Mucosa of descending colon (tissue), 3 donors: ENCODE results near the gene PTBP3. TPM values are rescaled to one million over a fixed set of nuclear protein-coding genes. Genes with fewer than 3 reads are reported as not detected.
"Not testable (repeated sequence)": the region's sequence is repeated elsewhere in the genome, so short reads cannot be mapped to it uniquely, and the experiment has no call there.

Experiments
- ATAC-seq: fragments of 200-7000 bp; cut with Tn5 transposase; one replicate; pipeline ENCODE4 v1.9.1; 2020; ENCODE audit warnings: mild to moderate bottlenecking, moderate library complexity
- DNase-seq, 3 donors: peaks; one replicate each; pipeline ENCODE4 v3.0.0-alpha.2; 2020
- H3K36me3 ChIP-seq: fragments of 200-600 bp; one replicate; pipeline ENCODE4 v1.8.0; 2021; ENCODE audit warnings: low read depth, mild to moderate bottlenecking
- H3K4me1 ChIP-seq: fragments of 200-600 bp; one replicate; pipeline ENCODE4 v1.8.0; 2021; ENCODE audit warnings: low read depth, mild to moderate bottlenecking
- H3K4me3 ChIP-seq: fragments of 200-600 bp; one replicate; pipeline ENCODE4 v1.8.0; 2021; ENCODE audit warnings: mild to moderate bottlenecking
- H3K9me3 ChIP-seq: fragments of 200-600 bp; one replicate; pipeline ENCODE4 v1.8.0; 2021; ENCODE audit warnings: mild to moderate bottlenecking
- intact Hi-C, 2 donors: fragments of 100-400 bp; cut with DNase I in 1 of 2; cut with micrococcal nuclease in 1 of 2; formaldehyde crosslinking; loops; one replicate each; pipeline versions ENCODE4 v1.11.0 to v1.11.1; 2022; cut with DNase I, micrococcal nuclease
- total RNA-seq, 3 donors: library from RNA; stranded (reverse); fragmentation: NEBNext Ultra II Directional in 2 of 3; extraction: Animal tissue kit (Norgen Biotek cat#: 25700) in 2 of 3; gene quantifications; one replicate each; pipeline versions ENCODE4 v1.2.1 to v1.2.4, GENCODE V29; 2021 to 2023
- TF ChIP-seq, protein P1 (sequence below): fragments of 200-600 bp; IDR thresholded peaks from one replicate; pipeline ENCODE4 v1.8.0; 2022; ENCODE audit warnings: antibody characterized with exemption, mild to moderate bottlenecking
- donor health status: DM: no; HTN: no; CAD: no; lungs with moderate emphysema.
- donor health status: DM: no; HTN: no; CAD: no.
- donor health status: DM: no; HTN: yes; CAD: no.

Gene PTBP3
- total RNA-seq, 3 donors from 2014 or later: 69.3 to 132 (median 125) TPM

DNA sequence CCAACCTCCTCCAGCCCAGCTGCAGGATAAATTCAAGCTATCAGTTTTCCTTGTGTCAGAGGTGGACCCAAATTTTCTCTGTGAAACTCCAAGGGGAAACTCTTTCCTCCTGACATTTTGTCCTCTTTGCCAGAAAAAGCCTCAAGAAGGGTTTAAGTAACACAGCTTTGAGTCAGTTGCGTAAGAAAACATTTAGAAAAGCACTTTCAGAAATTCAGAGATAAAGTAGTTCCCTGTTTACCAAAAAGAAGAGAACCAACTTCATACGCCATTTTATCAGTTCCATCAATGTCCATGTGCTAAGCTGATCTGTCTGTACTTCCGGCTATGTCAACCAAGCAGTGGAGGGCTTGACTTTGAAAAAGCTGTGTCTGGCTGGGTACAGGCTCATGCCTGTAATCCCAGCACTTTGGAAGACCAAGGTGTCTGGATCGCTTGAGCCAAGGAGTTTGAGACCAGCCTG lies 138.4 kb downstream of the PTBP3 start:
- H3K4me1 ChIP-seq: peaks cover 5% of the 10 kb centered on the region
- no peaks in the 10 kb centered on the region for H3K36me3 ChIP-seq
- H3K9me3 ChIP-seq: no peaks in the 10 kb centered on the region
- no peak for ATAC-seq
- TF ChIP-seq, protein P1, sequence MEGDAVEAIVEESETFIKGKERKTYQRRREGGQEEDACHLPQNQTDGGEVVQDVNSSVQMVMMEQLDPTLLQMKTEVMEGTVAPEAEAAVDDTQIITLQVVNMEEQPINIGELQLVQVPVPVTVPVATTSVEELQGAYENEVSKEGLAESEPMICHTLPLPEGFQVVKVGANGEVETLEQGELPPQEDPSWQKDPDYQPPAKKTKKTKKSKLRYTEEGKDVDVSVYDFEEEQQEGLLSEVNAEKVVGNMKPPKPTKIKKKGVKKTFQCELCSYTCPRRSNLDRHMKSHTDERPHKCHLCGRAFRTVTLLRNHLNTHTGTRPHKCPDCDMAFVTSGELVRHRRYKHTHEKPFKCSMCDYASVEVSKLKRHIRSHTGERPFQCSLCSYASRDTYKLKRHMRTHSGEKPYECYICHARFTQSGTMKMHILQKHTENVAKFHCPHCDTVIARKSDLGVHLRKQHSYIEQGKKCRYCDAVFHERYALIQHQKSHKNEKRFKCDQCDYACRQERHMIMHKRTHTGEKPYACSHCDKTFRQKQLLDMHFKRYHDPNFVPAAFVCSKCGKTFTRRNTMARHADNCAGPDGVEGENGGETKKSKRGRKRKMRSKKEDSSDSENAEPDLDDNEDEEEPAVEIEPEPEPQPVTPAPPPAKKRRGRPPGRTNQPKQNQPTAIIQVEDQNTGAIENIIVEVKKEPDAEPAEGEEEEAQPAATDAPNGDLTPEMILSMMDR: no peak
- no peak for DNase-seq
- intact Hi-C loops: no loop called here
- H3K4me3 ChIP-seq: no peak overlapping the region

DNA sequence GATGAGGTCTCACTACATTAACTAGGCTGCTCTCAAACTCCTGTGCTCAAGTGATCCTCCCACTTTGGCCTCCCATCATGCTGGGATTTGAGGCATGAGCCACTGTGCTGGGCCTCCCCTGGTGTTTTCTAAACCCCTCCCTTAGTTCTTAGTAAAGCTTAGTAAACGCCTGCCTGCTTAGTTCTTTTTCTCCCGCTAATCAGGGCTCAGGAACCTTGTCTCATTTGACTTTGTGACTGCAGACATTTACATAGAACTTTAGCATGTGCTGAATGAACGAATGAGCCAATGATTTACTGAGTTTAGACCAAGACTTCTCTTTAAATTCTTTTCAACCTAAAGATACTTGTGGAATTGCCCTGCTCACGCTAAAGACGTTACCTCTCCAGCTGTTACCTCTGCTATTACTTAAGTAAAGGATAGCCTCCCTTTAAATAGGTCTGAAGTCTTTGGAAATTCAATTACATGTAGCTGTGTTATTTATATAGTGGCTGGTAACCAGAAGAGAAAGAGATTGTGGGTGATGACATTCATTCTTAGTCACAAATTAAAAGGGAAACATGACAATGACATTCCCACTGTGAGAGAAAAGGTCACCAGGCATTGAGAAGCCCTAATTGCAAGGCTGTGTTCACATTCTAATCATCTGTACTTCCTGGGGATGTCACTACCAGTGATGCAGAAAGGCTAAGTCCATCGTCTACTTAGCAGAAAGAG lies 139.7 kb downstream of the PTBP3 start:
- peaks cover 5% of the 10 kb centered on the region for H3K4me1 ChIP-seq
- DNase-seq (no peak), ATAC-seq (no peak)
- no peaks in the 10 kb centered on the region for H3K9me3 ChIP-seq
- no peak overlapping the region for H3K4me3 ChIP-seq
- TF ChIP-seq, protein P1: no peak
- intact Hi-C loops: no loop called here
- H3K36me3 ChIP-seq: no peaks in the 10 kb centered on the region

DNA sequence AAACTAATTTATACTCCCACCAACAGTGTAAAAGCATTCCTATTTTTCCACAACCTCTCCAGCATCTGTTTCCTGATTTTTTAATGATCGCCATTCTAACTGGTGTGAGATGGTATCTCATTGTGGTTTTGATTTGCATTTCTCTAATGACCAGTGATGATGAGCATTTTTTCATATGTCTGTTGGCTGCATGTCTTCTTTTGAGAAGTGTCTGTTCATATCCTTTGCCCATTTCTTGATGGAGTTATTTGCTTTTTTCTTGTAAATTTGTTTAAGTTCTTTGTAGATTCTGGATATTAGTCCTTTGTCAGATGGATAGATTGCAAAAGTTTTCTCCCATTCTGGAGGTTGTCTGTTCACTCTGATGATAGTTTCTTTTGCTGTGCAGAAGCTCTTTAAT lies 143.1 kb downstream of the PTBP3 start:
- H3K36me3 ChIP-seq, H3K9me3 ChIP-seq, H3K4me1 ChIP-seq, intact Hi-C loops, DNase-seq, ATAC-seq, H3K4me3 ChIP-seq: not testable (repeated sequence)

DNA sequence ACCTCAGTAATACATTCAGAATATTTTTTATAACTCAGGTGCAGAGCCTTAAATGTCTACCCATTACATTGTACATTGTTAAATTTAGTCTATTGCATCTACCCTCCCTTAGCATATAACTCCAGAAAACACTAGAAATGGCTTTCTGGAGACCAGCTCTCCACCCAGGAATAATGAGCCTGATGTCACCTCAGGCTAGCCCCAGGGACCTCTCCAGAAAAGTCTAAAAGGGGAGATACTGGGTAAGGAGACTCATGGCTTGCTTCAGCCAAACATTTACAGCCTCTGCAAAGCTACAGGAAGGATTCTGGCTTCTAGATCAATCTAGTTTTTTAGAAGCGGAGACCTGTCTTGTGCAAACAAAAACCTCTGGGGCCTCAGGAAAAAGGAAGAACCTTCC lies 144.5 kb downstream of the PTBP3 start:
- H3K36me3 ChIP-seq: no peaks in the 10 kb centered on the region
- no peaks in the 10 kb centered on the region for H3K4me1 ChIP-seq
- TF ChIP-seq, protein P1: no peak
- no peak for DNase-seq
- no peak overlapping the region for H3K4me3 ChIP-seq
- intact Hi-C loops: no loop called here
- ATAC-seq: peak; percentile 46
- no peaks in the 10 kb centered on the region for H3K9me3 ChIP-seq

DNA sequence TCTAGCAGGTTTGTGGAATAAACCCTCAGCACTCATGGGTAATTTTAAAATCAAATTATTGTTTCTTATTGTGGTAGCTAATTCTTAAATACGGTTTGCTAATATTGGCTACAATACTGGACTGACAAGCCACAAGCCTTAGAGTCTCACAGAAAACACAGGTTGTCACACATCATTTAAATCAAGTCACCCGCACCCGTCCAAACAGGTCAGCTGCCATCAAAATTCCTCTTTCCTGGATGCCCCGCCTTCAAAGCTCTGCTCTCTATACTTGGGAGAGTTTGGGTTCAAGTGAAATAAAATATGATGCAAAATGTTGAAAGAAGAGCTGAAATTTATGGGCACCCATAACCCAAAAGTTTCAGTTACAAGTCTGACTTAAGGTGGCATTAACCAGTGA lies 146.0 kb downstream of the PTBP3 start:
- TF ChIP-seq, protein P1: no peak

DNA sequence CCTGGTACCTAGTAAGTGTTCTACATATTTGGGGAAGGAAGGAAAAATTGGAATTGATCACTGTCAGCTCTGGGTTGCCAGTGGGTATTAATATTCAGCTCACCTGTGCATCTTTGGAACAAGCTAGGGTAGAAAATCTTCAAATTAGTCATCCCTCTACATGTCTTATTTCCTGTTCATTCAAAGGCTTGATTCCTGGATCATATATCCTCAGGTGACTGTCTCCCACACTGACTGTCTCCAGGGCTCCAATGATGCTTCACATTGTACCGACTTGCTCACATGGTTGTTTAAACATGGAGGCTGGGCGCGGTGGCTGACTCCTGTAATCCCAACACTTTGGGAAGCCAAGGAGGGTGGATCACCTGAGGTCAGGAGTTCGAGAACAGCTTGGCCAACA lies 146.7 kb downstream of the PTBP3 start:
- no peak for ATAC-seq
- TF ChIP-seq, protein P1: no peak

More for the DNA sequence above, 146.0 kb downstream of the PTBP3 start:
- Histone ChIP-seq H3K4me3 (no peak overlapping the region), H3K36me3 (no peaks in the 10 kb centered on the region), H3K9me3 (no peaks in the 10 kb centered on the region), H3K4me1 (no peaks in the 10 kb centered on the region)
- ATAC-seq: no peak
- intact Hi-C loops: no loop called here
- DNase-seq: no peak

More for the DNA sequence above, 146.7 kb downstream of the PTBP3 start:
- Histone ChIP-seq H3K36me3 (no peaks in the 10 kb centered on the region), H3K4me1 (no peaks in the 10 kb centered on the region), H3K9me3 (no peaks in the 10 kb centered on the region), H3K4me3 (no peak overlapping the region)
- DNase-seq: no peak
- intact Hi-C loops: no loop called here
